GM12872 (cell line): Measurements from ENCODE around the gene ZNF513.

Experiments
- CTCF ChIP-seq: IDR thresholded peaks from 3 replicates; pipeline ENCODE4 v1.5.1; 2011; ENCODE audit warnings: low read depth, mild to moderate bottlenecking, low read length, moderate library complexity; ENCODE audit not compliant: insufficient read depth

The ZNF513 gene

GRCh38 chr2:27375513-27376099, 4.9 kb downstream of the ZNF513 start:
- no peak for TF ChIP-seq CTCF

GRCh38 chr2:27373567-27373966, 7.0 kb downstream of the ZNF513 start:
- no peak for TF ChIP-seq CTCF

GRCh38 chr2:27372937-27373336, 7.6 kb downstream of the ZNF513 start:
- no peak for TF ChIP-seq CTCF

GRCh38 chr2:27370816-27371620, 9.5 kb downstream of the ZNF513 start:
- no peak for TF ChIP-seq CTCF

GRCh38 chr2:27370026-27370815, 10.3 kb downstream of the ZNF513 start, which contains the start of the genes EIF2B4 and SNX17:
Gene EIF2B4 (minus strand): TSS chr2:27370338. CDS start chr2:27370314, 24 bp downstream.
Gene SNX17 (plus strand): TSS chr2:27370616. CDS start chr2:27370744, 128 bp downstream.
- TF ChIP-seq CTCF: peak; percentile 75

- no peak for TF ChIP-seq CTCF
Measured at GRCh38 chr2:27369471-27370025, 11.0 kb downstream of the ZNF513 start.

GRCh38 chr2:27363933-27364332, 16.6 kb downstream of the ZNF513 start:
- no peak for TF ChIP-seq CTCF
